Medulla oblongata (tissue), 1 donor: ENCODE data around the gene KLK7.

Experiments
- DNase-seq: peaks from one replicate; pipeline ENCODE4 v3.0.0-alpha.2; 2015; ENCODE audit errors: extremely low spot score

The KLK7 gene

DNA sequence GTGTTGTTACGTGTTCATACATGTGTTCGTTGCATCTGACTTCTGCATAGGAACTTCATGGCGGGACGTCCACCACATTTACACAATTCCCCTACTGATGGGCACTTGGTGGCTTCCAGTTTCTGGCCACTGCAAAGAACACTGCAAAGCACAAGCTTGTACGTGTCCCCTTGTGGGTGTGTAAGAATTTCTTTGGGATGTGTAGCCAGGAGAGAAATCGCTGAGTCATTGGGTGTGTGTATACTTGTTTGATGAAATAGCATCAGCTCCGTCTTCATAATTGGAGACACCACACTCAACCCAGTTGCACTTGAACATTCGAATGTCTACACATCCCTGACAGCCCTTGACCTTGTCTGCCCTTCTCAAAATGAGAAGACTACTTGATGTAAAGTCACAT lies 50.1 kb downstream of the KLK7 start:
- no peak for DNase-seq

DNA sequence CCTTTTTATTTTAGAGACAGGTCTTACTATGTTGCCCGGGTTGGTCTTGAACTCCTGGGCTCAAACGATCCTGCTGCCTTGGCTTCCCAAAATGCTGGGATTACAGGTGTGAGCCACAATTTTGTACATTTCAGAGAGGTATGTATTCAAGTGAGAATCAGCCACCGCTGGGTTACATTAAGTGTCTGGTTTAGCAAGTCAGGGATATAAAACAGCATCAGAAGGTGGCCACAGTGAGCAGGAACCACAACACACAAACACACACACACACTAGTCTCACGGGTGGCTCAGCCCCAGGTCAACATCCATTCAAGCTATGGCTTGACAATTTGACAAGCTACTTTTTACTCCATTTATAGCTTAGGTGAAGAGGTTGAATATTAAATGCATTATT lies 51.0 kb downstream of the KLK7 start:
- no peak for DNase-seq

DNA sequence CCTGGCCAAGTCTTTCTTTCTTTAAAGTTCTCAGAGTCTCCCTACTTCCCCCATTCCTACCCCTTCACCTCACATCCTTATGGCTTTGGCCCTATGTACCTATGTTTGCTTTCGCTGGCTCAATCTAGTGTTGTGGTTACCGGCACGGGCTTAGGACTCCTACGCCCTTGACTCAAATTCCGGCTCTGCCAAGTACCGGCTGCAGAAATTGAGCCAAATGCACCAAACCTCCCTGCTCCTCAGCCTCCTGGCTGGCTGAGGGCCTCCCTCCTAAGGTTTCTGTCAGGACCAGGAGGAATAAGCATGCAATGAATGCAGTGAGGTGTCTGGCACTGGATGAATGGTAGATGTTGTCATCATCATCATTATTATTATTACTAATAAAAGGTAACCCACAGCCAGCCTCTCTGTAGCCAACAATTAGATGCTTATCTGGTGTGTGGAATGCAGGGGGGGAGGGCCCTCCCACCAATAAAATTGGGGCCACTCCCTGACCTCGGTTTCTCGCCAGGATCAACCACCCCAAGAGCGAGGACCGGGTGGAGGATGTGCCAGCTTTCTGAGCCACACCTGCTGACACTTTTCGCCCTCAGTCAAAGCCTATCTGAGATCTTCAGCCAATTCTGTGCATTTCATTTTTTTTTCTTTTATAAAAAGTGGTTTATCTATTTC lies 51.6 kb downstream of the KLK7 start:
- no peak for DNase-seq

DNA sequence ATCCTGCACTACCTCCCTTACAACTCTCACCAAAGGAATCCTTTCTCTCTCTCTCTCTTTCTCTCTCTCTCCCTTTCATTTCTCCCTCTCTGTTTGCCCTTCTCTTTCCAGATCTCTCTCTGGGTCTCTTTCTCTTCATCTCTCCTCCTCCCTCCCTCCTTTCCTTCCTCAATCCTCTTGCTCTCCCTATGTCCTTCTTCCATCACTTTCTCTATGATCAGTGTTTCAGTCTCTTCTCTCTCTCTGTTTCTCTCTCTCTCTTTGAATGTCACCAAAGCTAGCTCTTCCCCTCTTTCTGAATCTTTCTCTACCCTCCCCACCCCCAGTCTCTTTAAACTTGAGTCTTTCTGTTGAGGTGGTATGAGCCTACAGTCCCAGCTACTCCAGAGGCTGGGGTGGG lies 52.7 kb downstream of the KLK7 start:
- DNase-seq = no peak

DNA sequence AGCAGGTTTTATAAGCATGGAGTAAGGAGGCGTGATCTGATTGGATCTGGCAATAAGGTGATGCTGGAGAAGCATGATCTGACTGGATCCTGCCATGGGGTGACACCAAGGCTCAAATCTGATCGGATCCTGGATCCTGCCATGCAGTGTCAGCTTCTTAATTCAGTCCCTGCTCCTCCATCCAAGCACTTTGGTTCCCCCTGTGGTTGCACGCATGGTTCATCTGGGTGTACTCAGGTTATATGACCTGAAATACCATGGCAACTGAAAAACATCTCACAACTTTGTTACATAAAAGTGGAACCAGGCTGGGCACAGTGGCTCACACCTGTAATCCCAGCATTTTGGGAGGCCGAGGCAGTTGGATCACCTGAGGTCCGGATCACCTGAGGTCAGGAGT lies 54.9 kb downstream of the KLK7 start:
- DNase-seq = no peak
